IMR-90 (cell line): Measurements from ENCODE around the gene STX5. TPM values are rescaled to one million over a fixed set of nuclear protein-coding genes. Genes with fewer than 3 reads are reported as not detected.

Source experiments
- ATAC-seq: fragments of 200-7000 bp; cut with Tn5 transposase; 2 replicates; pipeline ENCODE4 v1.9.1; 2020; ENCODE audit warnings: low read depth, mild to moderate bottlenecking, moderate library complexity
- BruUV-seq: library from RNA; stranded (reverse); fragments of 400-500 nt; replicated peaks from 2 replicates; lab custom pipeline; 2021; lab: Mats Ljungman, UMichigan
- CTCF ChIA-PET: fragments of 300-600 bp; formaldehyde crosslinking; extraction: SDS; loops from one replicate; lab custom pipeline; 2021; ENCODE audit warnings: antibody characterized with exemption; lab: Yijun Ruan, JAX
- POLR2A ChIA-PET: fragments of 300-600 bp; sonication (Branson Sonifier 250); formaldehyde crosslinking; loops from one replicate; lab custom pipeline; 2022; ENCODE audit warnings: antibody characterized with exemption; ENCODE audit not compliant: unreplicated experiment; lab: Charles Lee
- DNase-seq: peaks from one replicate; pipeline ENCODE4 v3.0.0; 2013
- H2AFZ ChIP-seq: replicated peaks from 2 replicates; pipeline ENCODE3; 2013; ENCODE audit warnings: low read length, mild to moderate bottlenecking; ENCODE audit not compliant: poor library complexity
- H2AK5ac ChIP-seq: 2 replicates; pipeline ENCODE4 v1.6.1; 2013; ENCODE audit warnings: low read depth, low read length, inconsistent platforms
- H2AK9ac ChIP-seq: replicated peaks from 2 replicates; pipeline ENCODE3; 2013; ENCODE audit warnings: mild to moderate bottlenecking, low read depth, low read length, moderate library complexity; ENCODE audit not compliant: poor library complexity
- H2BK120ac ChIP-seq: 2 replicates; pipeline ENCODE4 v1.6.1; 2013; ENCODE audit warnings: low read depth, low read length, inconsistent platforms
- H2BK15ac ChIP-seq: 3 replicates; pipeline ENCODE4 v1.6.1; 2013; ENCODE audit warnings: low read depth, low read length, inconsistent platforms
- H2BK20ac ChIP-seq: 2 replicates; pipeline ENCODE4 v1.6.1; 2013; ENCODE audit warnings: low read depth, mild to moderate bottlenecking, inconsistent platforms, low read length, moderate library complexity
- H2BK5ac ChIP-seq: 2 replicates; pipeline ENCODE4 v1.6.1; 2013; ENCODE audit warnings: mild to moderate bottlenecking, low read depth, low read length, inconsistent platforms; ENCODE audit not compliant: poor library complexity, severe bottlenecking
- H3K14ac ChIP-seq: replicated peaks from 2 replicates; pipeline ENCODE4 v1.6.1; 2013; ENCODE audit warnings: low read depth, low read length, inconsistent platforms
- H3K18ac ChIP-seq: 2 replicates; pipeline ENCODE4 v1.6.1; 2013; ENCODE audit warnings: low read depth, low read length, control low read depth
- H3K23ac ChIP-seq: 2 replicates; pipeline ENCODE4 v1.6.1; 2013; ENCODE audit warnings: low read depth, low read length, inconsistent platforms
- H3K27ac ChIP-seq: 2 replicates; pipeline ENCODE4 v1.5.1; 2013; ENCODE audit warnings: mild to moderate bottlenecking, control low read depth, low read length; ENCODE audit not compliant: insufficient read depth
- H3K27me3 ChIP-seq: 2 replicates; pipeline ENCODE4 v1.6.1; 2013; ENCODE audit warnings: low read length; ENCODE audit not compliant: control insufficient read depth, insufficient read depth
- H3K36me3 ChIP-seq: 2 replicates; pipeline ENCODE4 v1.6.1; 2013; ENCODE audit warnings: low read length, mixed read lengths; ENCODE audit not compliant: control insufficient read depth, insufficient read depth
- H3K4ac ChIP-seq: 2 replicates; pipeline ENCODE4 v1.6.1; 2013; ENCODE audit warnings: low read depth, low read length, inconsistent platforms
- H3K4me1 ChIP-seq: 2 replicates; pipeline ENCODE4 v1.6.1; 2013; ENCODE audit warnings: low read length, mixed read lengths; ENCODE audit not compliant: control insufficient read depth, insufficient read depth
- H3K4me2 ChIP-seq: 2 replicates; pipeline ENCODE4 v1.6.1; 2013; ENCODE audit warnings: low read depth, mild to moderate bottlenecking, control low read depth, low read length, moderate library complexity
- H3K4me3 ChIP-seq: 2 replicates; pipeline ENCODE4 v1.5.1; 2013; ENCODE audit warnings: low read depth, mild to moderate bottlenecking, control low read depth, low read length, moderate library complexity; ENCODE audit not compliant: insufficient read depth
- H3K56ac ChIP-seq: 2 replicates; pipeline ENCODE4 v1.6.1; 2013; ENCODE audit warnings: low read length, inconsistent platforms; ENCODE audit not compliant: insufficient read depth; ENCODE audit errors: extremely low read depth
- H3K79me1 ChIP-seq, 2 experiments: 2 replicates each; pipeline ENCODE4 v1.6.1; 2013; ENCODE audit warnings: low read length in 2 of 2, inconsistent platforms in 1 of 2, low read depth in 1 of 2
- H3K9ac ChIP-seq: 2 replicates; pipeline ENCODE4 v1.6.1; 2013; ENCODE audit warnings: low read depth, low read length, control low read depth
- H3K9me1 ChIP-seq: 2 replicates; pipeline ENCODE4 v1.6.1; 2013; ENCODE audit warnings: low read length, inconsistent platforms; ENCODE audit not compliant: insufficient read depth
- H3K9me3 ChIP-seq: 2 replicates; pipeline ENCODE4 v1.6.1; 2013; ENCODE audit warnings: low read length; ENCODE audit not compliant: control insufficient read depth, insufficient read depth
- H4K20me1 ChIP-seq: 2 replicates; pipeline ENCODE4 v1.6.1; 2013; ENCODE audit warnings: low read length, inconsistent platforms; ENCODE audit not compliant: insufficient read depth
- H4K5ac ChIP-seq: 2 replicates; pipeline ENCODE4 v1.6.1; 2013; ENCODE audit warnings: mild to moderate bottlenecking, low read depth, low read length, control low read depth
- H4K8ac ChIP-seq, 2 experiments: 2 replicates each; pipeline ENCODE4 v1.6.1; 2013; ENCODE audit warnings: low read depth in 2 of 2, low read length in 2 of 2, control low read depth in 1 of 2, inconsistent platforms in 1 of 2
- H4K91ac ChIP-seq: 2 replicates; pipeline ENCODE4 v1.6.1; 2013; ENCODE audit warnings: low read depth, low read length, inconsistent platforms; ENCODE audit not compliant: insufficient read depth
- CEBPB ChIP-seq: IDR thresholded peaks from 2 replicates; pipeline ENCODE4 v1.6.1; 2012; ENCODE audit warnings: low read depth, low read length, improper control_type of control experiment
- CHD1 ChIP-seq: IDR thresholded peaks from 2 replicates; pipeline ENCODE4 v1.6.1; 2012; ENCODE audit warnings: low read depth, low read length, improper control_type of control experiment
- FOS ChIP-seq: fragments of 150-350 bp; IDR thresholded peaks from 2 replicates; pipeline ENCODE4 v1.6.1; 2016; ENCODE audit warnings: low read depth, low read length
- POLR2A ChIP-seq: IDR thresholded peaks from 2 replicates; pipeline ENCODE4 v1.6.1; 2012; ENCODE audit warnings: mild to moderate bottlenecking, low read depth, low read length
- RFX5 ChIP-seq: IDR thresholded peaks from 2 replicates; pipeline ENCODE4 v1.8.0; 2012; ENCODE audit warnings: low read depth, mild to moderate bottlenecking, low read length, moderate library complexity
- SMC3 ChIP-seq: fragments of 150-350 bp; IDR thresholded peaks from 2 replicates; pipeline ENCODE4 v1.6.1; 2016; ENCODE audit warnings: low read depth, mild to moderate bottlenecking, antibody characterized with exemption, low read length, moderate library complexity
- USF2 ChIP-seq: fragments of 150-350 bp; IDR thresholded peaks from 2 replicates; pipeline ENCODE4 v1.6.1; 2017; ENCODE audit warnings: mild to moderate bottlenecking, antibody characterized with exemption, low read length, low read depth
- WGBS, 2 experiments: methylation state at CpG; one replicate each; pipeline versions ENCODE4 v1.1.5 to v1.1.7; 2013; ENCODE audit warnings: missing lambda C conversion rate in 2 of 2; ENCODE audit not compliant: insufficient read length in 1 of 2; ENCODE audit errors: extremely low coverage in 2 of 2; 5-methylcytosine and 5-hydroxymethylcytosine counted together
- dilution Hi-C: fragments of 300-500 bp; cut with HindIII; formaldehyde crosslinking; loops from one replicate; pipeline ENCODE4 v1.14.3; 2018; ENCODE audit warnings: low sequenced_read_pairs; ENCODE audit not compliant: unreplicated experiment
- in situ Hi-C: fragments of 300-500 bp; cut with MboI; formaldehyde crosslinking; loops from 3 replicates; pipeline ENCODE4 v1.14.3; 2019; ENCODE audit warnings: low sequenced_read_pairs, inconsistent platforms, mixed read lengths
- intact Hi-C: fragments of 100-400 bp; cut with micrococcal nuclease; formaldehyde crosslinking; loops from 2 replicates; pipeline ENCODE4 v1.10.0; 2022
- polyA plus RNA-seq, 3 experiments: library from polyadenylated mRNA; depleted of rRNA; stranded (reverse); fragments of >200 nt; gene quantifications; 2 replicates each; pipeline ENCODE4 v1.2.3, GENCODE V29; 2012; ENCODE audit warnings: low replicate concordance in 1 of 3
- total RNA-seq: library from RNA; depleted of rRNA; stranded (reverse); fragments of >200 nt; gene quantifications from 2 replicates; pipeline ENCODE4 v1.2.3, GENCODE V29; 2012

The STX5 gene
- total and polyA plus RNA-seq, 2 of the 4 experiments (the other 2 are of a cell fraction), result 43.1 to 49.5 TPM

- POLR2A ChIA-PET, result no interaction called here
Measured at GRCh38 chr11:62844154-62844553, 12.3 kb upstream of the STX5 start.

More at GRCh38 chr11:62844154-62844553, 12.3 kb upstream of the STX5 start:
- intact Hi-C loops, result no loop called here
- Histone ChIP-seq H3K23ac (peak overlapping the region; percentile 24; the same call in 1 of the 2 replicates), H4K8ac (no peak overlapping the region), H2BK15ac (no peak overlapping the region), H3K4me3 (no peak overlapping the region), H3K79me1 (peaks cover 0 to 2% of the 10 kb centered on the region in 2 experiments; a peak in 1 of 4 replicates), H2AK5ac (no peak overlapping the region), H3K9me1 (no peaks in the 10 kb centered on the region), H3K9me3 (no peaks in the 10 kb centered on the region), H4K91ac (no peak overlapping the region), H3K27me3 (no peaks in the 10 kb centered on the region), H4K5ac (no peak overlapping the region), H2AK9ac (no peak overlapping the region), H3K4ac (no peak overlapping the region), H3K27ac (no peak overlapping the region), H3K18ac (no peak overlapping the region), H3K4me2 (no peak overlapping the region), H3K9ac (no peak overlapping the region), H2BK120ac (no peak overlapping the region), H4K20me1 (no peaks in the 10 kb centered on the region; the same call in none of the 2 replicates), H3K4me1 (peaks cover 8% of the 10 kb centered on the region), H2AFZ (no peak overlapping the region), H3K36me3 (no peaks in the 10 kb centered on the region), H3K14ac (no peak overlapping the region), H2BK5ac (no peak overlapping the region), H3K56ac (no peak overlapping the region), H2BK20ac (no peak overlapping the region)
- DNase-seq, result no peak
- dilution Hi-C loops, result no loop called here
- CTCF ChIA-PET, result interaction anchor here (1.1 kb wide), 1 partner anchor 58 kb away, joined by 4 read pairs; no protein-coding TSS in a partner anchor
- TF ChIP-seq USF2 (no peak), POLR2A (no peak), CHD1 (no peak), FOS (no peak), SMC3 (no peak), CEBPB (no peak), RFX5 (no peak)
- in situ Hi-C loops, result no loop called here
- no TSS peak for BruUV-seq
- no CpG with 5 or more reads among the region's 3 CpGs for WGBS, 2 experiments
- ATAC-seq, result no peak
